NT2/D1 (cell line): ENCODE measurements around the gene LMBRD2.

Source experiments
- SUZ12 ChIP-seq: IDR thresholded peaks from 2 replicates; pipeline ENCODE4 v1.6.1; 2011; ENCODE audit not compliant: insufficient read length, insufficient read depth; ENCODE audit errors: extremely low read depth
- YY1 ChIP-seq: IDR thresholded peaks from 2 replicates; pipeline ENCODE4 v1.6.1; 2011; ENCODE audit not compliant: insufficient read length, insufficient read depth

- TF ChIP-seq SUZ12 (no peak), YY1 (no peak)
These were observed 12.8 kb upstream of the LMBRD2 start for GRCh38 chr5:36164461-36164860.
